GM19025 (cell line): Measurements from ENCODE around the gene PATZ1.

ENCODE experiments used
- ATAC-seq: cut with Tn5 transposase; IDR thresholded peaks from one replicate; pipeline ENCODE4 v1.9.1; 2021; ENCODE audit warnings: mild to moderate bottlenecking, low read depth, moderate library complexity; ENCODE audit not compliant: unreplicated experiment

The PATZ1 gene

GRCh38 chr22:31343235-31344191, 2.6 kb downstream of the PATZ1 start:
- no peak for ATAC-seq

DNA sequence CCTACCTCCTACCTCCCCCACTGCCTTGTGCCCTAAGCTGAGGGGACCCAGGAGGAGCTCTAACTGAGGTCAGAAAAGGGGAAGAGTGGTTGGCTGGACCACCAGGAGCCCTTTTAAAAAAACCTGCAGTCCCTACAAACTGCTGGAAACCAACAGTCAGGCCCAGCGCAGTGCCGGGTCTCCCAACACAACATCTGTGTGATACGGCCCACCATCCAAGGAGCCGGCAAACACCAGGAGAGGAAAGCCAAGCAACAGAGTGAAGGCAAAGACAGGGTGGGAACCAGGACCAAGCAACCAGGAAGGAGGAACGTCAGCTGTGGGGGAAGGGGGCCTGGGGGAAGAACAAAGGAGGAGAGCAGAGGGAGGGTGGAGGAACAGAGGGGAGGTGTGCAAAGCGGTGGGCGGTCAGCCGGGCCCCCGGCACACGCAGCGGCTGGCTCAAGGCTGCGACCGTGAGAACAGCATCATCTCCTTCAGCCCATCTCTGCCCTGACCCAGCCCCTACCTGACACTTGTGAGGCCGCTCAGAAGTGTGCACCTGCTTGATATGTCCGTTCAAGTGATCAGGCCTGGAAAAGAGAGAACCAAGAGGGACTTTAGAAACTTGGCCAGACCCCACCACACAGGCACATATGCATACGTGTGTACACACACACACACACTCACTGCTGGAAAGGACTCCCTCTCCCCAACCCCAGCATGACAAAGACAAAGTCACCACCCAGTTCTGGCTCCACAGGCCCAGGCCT, 3.6 kb downstream of the PATZ1 start:
- ATAC-seq: no peak

DNA sequence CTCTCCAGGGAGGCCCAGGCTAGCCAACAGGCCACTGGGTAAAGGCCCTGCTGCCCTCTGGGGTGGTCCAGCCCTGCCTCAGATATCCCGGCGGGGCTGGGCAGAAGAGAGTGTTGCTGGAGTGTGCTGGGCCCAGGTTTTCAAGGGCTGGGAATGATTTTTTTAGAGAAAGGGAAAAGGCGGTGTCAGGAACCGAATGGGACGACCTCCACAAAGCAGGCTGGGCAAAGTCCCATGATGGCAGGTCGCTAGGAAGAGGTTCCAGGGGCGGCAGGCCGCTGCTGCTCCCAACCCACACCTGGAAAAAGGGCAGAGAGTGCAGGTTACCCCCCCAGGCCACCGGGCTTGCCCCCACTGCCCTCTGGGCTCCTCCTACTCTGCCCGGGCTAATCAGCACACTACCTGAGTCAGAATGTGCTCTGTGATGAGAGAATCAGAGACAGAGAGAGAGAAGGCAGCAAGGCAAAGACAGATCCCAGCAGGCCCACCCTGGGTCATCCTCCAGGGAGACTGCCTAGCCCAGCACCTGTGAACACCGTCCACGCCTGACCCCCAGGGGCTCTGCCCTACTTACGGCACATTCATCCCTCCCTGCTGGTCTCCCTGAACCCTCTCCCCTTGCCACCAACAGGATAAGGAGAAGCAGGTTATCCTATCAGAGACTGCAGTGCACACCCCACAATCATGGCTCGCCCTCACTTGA, 4.6 kb downstream of the PATZ1 start:
- no peak for ATAC-seq

GRCh38 chr22:31340765-31341247, 5.3 kb downstream of the PATZ1 start:
- no peak for ATAC-seq

- no peak for ATAC-seq
These were observed 5.8 kb downstream of the PATZ1 start for GRCh38 chr22:31340360-31340759.

- no peak for ATAC-seq
These were observed 6.9 kb downstream of the PATZ1 start for GRCh38 chr22:31339148-31339832.

DNA sequence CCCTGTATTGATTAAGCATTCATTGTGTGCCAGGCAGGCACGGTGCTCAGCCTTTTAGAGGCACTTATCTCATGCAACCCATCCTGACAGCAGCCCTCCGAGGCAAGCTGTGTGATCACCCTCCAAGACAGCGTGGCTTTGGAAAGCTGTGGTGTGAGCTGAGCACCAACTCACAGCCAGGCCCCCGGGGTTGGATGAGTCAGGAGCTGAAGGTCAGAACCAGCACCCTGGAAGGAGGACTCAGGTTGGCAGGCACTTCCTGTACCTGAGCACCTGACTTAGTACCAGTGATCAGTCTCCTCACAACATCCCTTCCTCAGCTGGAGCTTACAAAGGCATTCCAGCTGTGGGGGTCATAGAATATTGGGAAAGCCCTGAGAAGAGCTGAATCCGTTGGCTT, 9.0 kb downstream of the PATZ1 start:
- no peak for ATAC-seq

DNA sequence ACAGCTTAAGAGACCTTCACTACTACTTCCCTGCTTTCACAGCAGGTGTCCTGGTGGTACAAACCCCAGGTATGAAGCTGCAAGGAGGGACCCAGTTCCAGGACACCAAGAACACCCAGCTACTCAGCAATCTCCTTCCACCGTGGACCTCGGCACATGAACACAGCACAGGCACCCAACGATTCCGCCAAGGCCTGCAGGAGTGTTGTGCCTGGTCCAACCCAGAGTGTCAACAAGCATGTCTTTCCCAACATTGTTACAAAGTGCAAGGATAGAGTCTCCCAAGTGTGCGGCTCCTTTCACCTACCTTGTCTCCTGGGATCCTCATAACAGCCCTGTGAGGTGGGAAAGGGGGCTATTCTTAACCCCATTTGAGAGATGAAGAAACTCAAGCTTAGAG, 11.8 kb downstream of the PATZ1 start:
- ATAC-seq: no peak

DNA sequence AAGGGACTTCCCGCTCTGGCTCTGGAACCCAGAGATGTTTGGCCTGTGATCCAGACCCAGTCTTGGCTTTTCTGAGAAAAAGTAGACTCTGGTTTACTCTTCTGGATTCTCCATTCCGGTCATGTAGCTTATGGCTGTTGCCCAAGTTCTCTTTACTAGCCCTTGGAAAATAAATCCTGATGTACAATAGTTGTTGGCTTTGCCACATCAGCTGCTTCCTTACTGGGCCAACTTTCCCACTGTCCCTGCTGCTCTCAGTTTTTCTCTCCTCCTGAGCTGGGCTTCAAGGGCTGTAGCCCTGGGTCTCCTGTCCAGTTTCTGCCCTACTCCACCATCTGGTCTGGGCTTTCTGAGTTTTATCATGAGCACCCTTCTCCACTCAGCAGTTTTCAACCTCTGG, 12.5 kb downstream of the PATZ1 start:
- ATAC-seq: no peak

- no peak for ATAC-seq
These were observed 13.3 kb downstream of the PATZ1 start for GRCh38 chr22:31332886-31333285.

GRCh38 chr22:31332010-31332409, 14.1 kb downstream of the PATZ1 start:
- ATAC-seq: no peak

- ATAC-seq: no peak
These were observed 16.5 kb downstream of the PATZ1 start for GRCh38 chr22:31329453-31330215.

DNA sequence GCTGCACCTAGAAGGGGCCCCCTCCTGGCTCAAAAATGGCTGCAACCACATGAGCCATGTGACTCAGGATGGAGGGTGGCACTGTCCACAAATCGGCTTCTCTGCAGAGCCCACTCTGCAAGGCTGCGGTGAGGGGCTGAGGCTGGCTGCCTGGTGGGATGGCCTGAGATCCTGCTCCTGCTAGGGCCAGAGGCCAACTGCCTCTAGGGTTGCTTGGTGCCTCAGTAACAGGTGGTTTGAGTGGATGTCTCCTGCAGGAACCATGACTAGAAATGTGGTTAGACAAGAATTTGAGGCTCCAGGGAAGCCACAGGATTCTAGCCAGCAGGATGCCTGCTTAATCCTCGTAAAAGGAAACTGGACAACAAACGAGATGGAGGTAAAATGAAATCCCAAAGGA, 17.1 kb downstream of the PATZ1 start:
- no peak for ATAC-seq

- no peak for ATAC-seq
These were observed 17.6 kb downstream of the PATZ1 start for GRCh38 chr22:31328544-31328960.

GRCh38 chr22:31327806-31328543, 18.2 kb downstream of the PATZ1 start:
- no peak for ATAC-seq

DNA sequence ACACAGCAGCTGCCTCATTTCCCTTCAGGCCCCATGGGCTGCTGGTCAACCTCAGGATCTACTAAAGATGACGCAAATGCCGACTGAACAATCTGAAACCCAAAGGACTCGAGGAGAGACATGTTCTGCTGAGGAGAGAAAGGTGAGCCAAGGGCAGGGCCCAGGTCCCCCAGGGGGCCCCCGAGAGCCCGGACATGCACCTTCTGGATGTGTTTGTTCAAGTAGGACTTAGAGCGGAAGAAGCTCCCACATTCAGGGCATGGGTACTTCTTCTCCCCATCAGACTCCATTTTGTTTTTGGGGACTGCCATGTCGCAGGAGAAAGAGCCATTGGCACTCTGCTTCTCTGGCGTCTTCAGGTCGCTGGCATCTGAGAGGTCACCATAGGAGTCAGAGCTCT, 19.3 kb downstream of the PATZ1 start:
- no peak for ATAC-seq

DNA sequence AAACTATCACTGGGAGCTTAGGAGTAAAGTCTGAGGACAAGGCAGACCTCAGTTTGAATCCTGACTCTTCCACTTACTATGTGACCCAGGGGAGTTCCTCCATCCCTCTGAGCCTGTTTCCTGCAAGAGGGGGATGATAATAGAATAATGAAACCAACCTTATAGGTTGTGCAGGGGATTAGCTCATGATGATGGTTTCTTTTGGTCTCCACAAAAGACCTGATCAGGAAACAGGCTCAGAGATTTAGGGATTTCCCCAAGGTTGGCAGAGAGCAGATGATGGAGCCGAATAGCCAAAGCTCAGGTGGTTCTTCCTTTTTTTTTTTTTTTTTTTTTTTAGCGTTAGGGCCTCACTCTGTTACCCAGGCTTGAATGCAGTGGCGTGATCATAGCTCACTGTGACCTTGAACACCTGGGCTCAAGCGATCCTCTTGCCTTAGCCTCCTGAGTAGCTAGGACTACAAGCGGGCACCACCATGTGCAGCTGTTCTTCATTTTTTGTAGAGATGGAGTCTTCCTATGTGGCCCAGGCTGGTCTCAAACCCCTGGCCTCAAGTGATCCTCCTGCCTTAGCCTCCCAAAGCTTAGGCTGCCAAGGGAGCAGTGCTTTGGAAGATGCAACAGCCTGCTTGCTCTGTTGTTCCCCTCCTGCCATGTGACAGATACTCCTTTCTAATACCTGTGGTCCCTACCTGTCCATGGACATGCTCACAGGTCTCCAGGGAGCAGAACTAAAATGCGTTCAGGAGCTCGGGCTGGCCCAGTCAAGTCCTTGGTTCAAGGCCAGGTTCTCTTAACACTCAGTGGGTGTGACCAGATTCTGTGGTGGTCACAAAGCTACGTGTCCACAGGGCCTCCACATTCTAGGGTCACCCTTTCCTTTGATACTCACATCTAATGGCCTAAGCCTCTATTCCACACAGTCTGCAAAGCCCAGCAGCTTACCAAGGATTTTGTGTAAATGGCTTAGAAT, 22.3 kb downstream of the PATZ1 start:
- no peak for ATAC-seq

GRCh38 chr22:31321421-31321820, 24.7 kb downstream of the PATZ1 start:
- no peak for ATAC-seq
